H1 (cell line): Measurements from ENCODE around the gene GAK. TPM values are rescaled to one million over a fixed set of nuclear protein-coding genes. Genes with fewer than 3 reads are reported as not detected.
A peak's percentile ranks its signal among the peaks of the same experiment; 100 is the strongest.

Experiments
- CTCF ChIA-PET: fragments of 300-600 bp; sonication (Branson Sonifier 250); formaldehyde crosslinking; loops from one replicate; lab custom pipeline; 2021; ENCODE audit not compliant: partially characterized antibody; lab: Charles Lee
- POLR2A ChIA-PET: fragments of 300-600 bp; sonication (Branson Sonifier 250); formaldehyde crosslinking; loops from one replicate; lab custom pipeline; 2021; ENCODE audit warnings: inconsistent platforms; ENCODE audit not compliant: partially characterized antibody; lab: Charles Lee
- DNase-seq, 2 experiments: peaks; one replicate each; pipeline versions ENCODE4 v3.0.0 to v3.0.0-alpha.2; 2010 to 2022; ENCODE audit warnings: low spot score in 2 of 2, low read depth in 1 of 2, mixed read lengths in 1 of 2
- FAIRE-seq: peaks from 2 replicates; lab custom pipeline; 2011; peaks lifted over from hg19 to GRCh38; lab: Jason Lieb, UNC
- H2AFZ ChIP-seq: 2 replicates; pipeline ENCODE4 v1.8.1; 2012; ENCODE audit warnings: low read length, inconsistent platforms
- H2AK5ac ChIP-seq: 2 replicates; pipeline ENCODE4 v1.6.1; 2013; ENCODE audit warnings: low read depth, low read length
- H2BK120ac ChIP-seq: replicated peaks from 2 replicates; pipeline ENCODE3; 2013; ENCODE audit warnings: low read depth, low read length, inconsistent platforms
- H2BK12ac ChIP-seq: 2 replicates; pipeline ENCODE4 v1.6.1; 2013; ENCODE audit warnings: low read depth, low read length
- H2BK15ac ChIP-seq: 2 replicates; pipeline ENCODE4 v1.6.1; 2013; ENCODE audit warnings: low read length
- H2BK20ac ChIP-seq: 2 replicates; pipeline ENCODE4 v1.6.1; 2013; ENCODE audit warnings: low read length
- H2BK5ac ChIP-seq: 2 replicates; pipeline ENCODE4 v1.6.1; 2013; ENCODE audit warnings: low read depth, low read length
- H3K14ac ChIP-seq: 2 replicates; pipeline ENCODE4 v1.6.1; 2013; ENCODE audit warnings: inconsistent platforms; ENCODE audit not compliant: insufficient read length
- H3K18ac ChIP-seq: 2 replicates; pipeline ENCODE4 v1.6.1; 2013; ENCODE audit warnings: low read length; ENCODE audit errors: extremely low read depth
- H3K23ac ChIP-seq: 2 replicates; pipeline ENCODE4 v1.6.1; 2013; ENCODE audit warnings: inconsistent platforms; ENCODE audit not compliant: insufficient read length
- H3K23me2 ChIP-seq: 2 replicates; pipeline ENCODE4 v1.6.1; 2013; ENCODE audit warnings: low read depth, low read length
- H3K27ac ChIP-seq: 2 replicates; pipeline ENCODE4 v1.6.1; 2011; ENCODE audit warnings: low read depth, low read length, inconsistent platforms
- H3K27me3 ChIP-seq, 4 experiments: replicated peaks in 1 of 4; 1 replicate in 1 of 4; 2 replicates in 3 of 4; pipeline versions ENCODE4 v1.6.1 to v1.8.1; 2011 to 2013; ENCODE audit warnings: low read length in 3 of 4, mild to moderate bottlenecking in 3 of 4, inconsistent platforms in 2 of 4, mixed read lengths in 2 of 4, moderate library complexity in 1 of 4; ENCODE audit not compliant: control insufficient read depth in 3 of 4, insufficient read depth in 3 of 4; ENCODE audit errors: extremely low read depth in 1 of 4
- H3K36me3 ChIP-seq, 4 experiments: 2 replicates each; pipeline versions ENCODE4 v1.6.1 to v1.8.1; 2011 to 2013; ENCODE audit warnings: mild to moderate bottlenecking in 4 of 4, low read length in 3 of 4, moderate library complexity in 2 of 4, control low read depth in 1 of 4, inconsistent platforms in 1 of 4; ENCODE audit not compliant: insufficient read depth in 4 of 4, control insufficient read depth in 2 of 4
- H3K4ac ChIP-seq: replicated peaks from 2 replicates; pipeline ENCODE3; 2013; ENCODE audit warnings: low read length, low read depth, mixed read lengths, inconsistent platforms; ENCODE audit not compliant: insufficient read length
- H3K4me1 ChIP-seq, 4 experiments: replicated peaks in 1 of 4; 1 replicate in 1 of 4; 2 replicates in 3 of 4; pipeline versions ENCODE4 v1.6.1 to v1.8.1; 2011 to 2013; ENCODE audit warnings: low read length in 3 of 4, inconsistent platforms in 2 of 4, mixed read lengths in 1 of 4; ENCODE audit not compliant: insufficient read depth in 4 of 4, control insufficient read depth in 3 of 4
- H3K4me2 ChIP-seq, 2 experiments: 2 replicates each; pipeline versions ENCODE4 v1.6.1 to v1.8.1; 2011 to 2013; ENCODE audit warnings: low read depth in 2 of 2, low read length in 2 of 2, control low read depth in 1 of 2, inconsistent platforms in 1 of 2, mild to moderate bottlenecking in 1 of 2; ENCODE audit not compliant: insufficient read depth in 1 of 2
- H3K4me3 ChIP-seq, 4 experiments: fragments of 200-600, 300-600 bp in 1 of 4; sonication (generic), shearing (Covaris generic), sonication (Bioruptor Twin) in 1 of 4; 2 replicates each; pipeline versions ENCODE4 v1.5.1 to v1.8.1; 2011 to 2016; ENCODE audit warnings: low read length in 4 of 4, low read depth in 3 of 4, control low read depth in 2 of 4, inconsistent platforms in 2 of 4, mild to moderate bottlenecking in 2 of 4, mixed read lengths in 1 of 4, moderate library complexity in 1 of 4; ENCODE audit not compliant: insufficient read depth in 2 of 4; ENCODE audit errors: extremely low read depth in 1 of 4
- H3K56ac ChIP-seq: replicated peaks from 2 replicates; pipeline ENCODE3; 2013; ENCODE audit warnings: low read depth, mild to moderate bottlenecking, mixed read lengths, low read length, inconsistent platforms; ENCODE audit not compliant: insufficient read length
- H3K79me1 ChIP-seq: 2 replicates; pipeline ENCODE4 v1.6.1; 2013; ENCODE audit warnings: low read depth, low read length, control low read depth
- H3K79me2 ChIP-seq, 2 experiments: 2 replicates each; pipeline versions ENCODE4 v1.6.1 to v1.8.1; 2012 to 2013; ENCODE audit warnings: low read length in 2 of 2, mild to moderate bottlenecking in 2 of 2, inconsistent platforms in 1 of 2; ENCODE audit not compliant: insufficient read depth in 2 of 2, control insufficient read depth in 1 of 2
- H3K9ac ChIP-seq, 4 experiments: replicated peaks in 1 of 4; 1 replicate in 1 of 4; 2 replicates in 3 of 4; pipeline versions ENCODE4 v1.6.1 to v1.8.1; 2011 to 2013; ENCODE audit warnings: low read depth in 3 of 4, low read length in 3 of 4, control low read depth in 2 of 4, mild to moderate bottlenecking in 2 of 4, moderate library complexity in 2 of 4, inconsistent platforms in 1 of 4; ENCODE audit errors: extremely low read depth in 1 of 4
- H3K9me3 ChIP-seq, 2 experiments: 2 replicates each; pipeline versions ENCODE4 v1.6.1 to v1.8.1; 2012 to 2013; ENCODE audit warnings: mild to moderate bottlenecking in 2 of 2, moderate library complexity in 2 of 2, control low read depth in 1 of 2, inconsistent platforms in 1 of 2, low read depth in 1 of 2, low read length in 1 of 2, mixed read lengths in 1 of 2; ENCODE audit not compliant: insufficient read depth in 2 of 2
- H4K20me1 ChIP-seq, 2 experiments: replicated peaks in 1 of 2; 2 replicates each; pipeline versions ENCODE3 to v1.8.1; 2011 to 2013; ENCODE audit warnings: inconsistent platforms in 2 of 2, low read length in 2 of 2, mild to moderate bottlenecking in 1 of 2; ENCODE audit not compliant: insufficient read depth in 2 of 2, control insufficient read depth in 1 of 2
- H4K5ac ChIP-seq: 2 replicates; pipeline ENCODE4 v1.6.1; 2013; ENCODE audit warnings: low read length, low read depth, mixed read lengths, inconsistent platforms; ENCODE audit not compliant: insufficient read length
- H4K8ac ChIP-seq: 2 replicates; pipeline ENCODE4 v1.8.0; 2013; ENCODE audit warnings: mild to moderate bottlenecking, moderate library complexity, low read length, inconsistent platforms; ENCODE audit not compliant: insufficient read depth; ENCODE audit errors: extremely low read depth
- H4K91ac ChIP-seq: replicated peaks from 2 replicates; pipeline ENCODE3; 2013; ENCODE audit warnings: low read length, mixed read lengths, inconsistent platforms; ENCODE audit not compliant: insufficient read length
- BACH1 ChIP-seq: IDR thresholded peaks from 2 replicates; pipeline ENCODE4 v1.6.1; 2012; ENCODE audit warnings: low read length, improper control_type of control experiment
- BRCA1 ChIP-seq: IDR thresholded peaks from 2 replicates; pipeline ENCODE4 v1.6.1; 2012; ENCODE audit warnings: low read depth, low read length, improper control_type of control experiment
- CHD1 ChIP-seq: IDR thresholded peaks from 2 replicates; pipeline ENCODE4 v1.6.1; 2012; ENCODE audit warnings: low read depth, low read length, improper control_type of control experiment
- GABPA ChIP-seq: IDR thresholded peaks from 2 replicates; pipeline ENCODE4 v1.6.1; 2011; ENCODE audit warnings: mild to moderate bottlenecking, low read length, moderate library complexity, borderline replicate concordance; ENCODE audit not compliant: insufficient read depth
- HDAC6 ChIP-seq: IDR thresholded peaks from one replicate; pipeline ENCODE4 v1.7.1; 2012; ENCODE audit warnings: low read depth, mild to moderate bottlenecking, inconsistent platforms, low read length, moderate library complexity
- KDM5A ChIP-seq: fragments of 200-600 bp; IDR thresholded peaks from 2 replicates; pipeline ENCODE4 v1.7.1; 2012; ENCODE audit warnings: mild to moderate bottlenecking, low read length, inconsistent platforms, mixed read lengths
- NRF1 ChIP-seq: IDR thresholded peaks from 2 replicates; pipeline ENCODE4 v1.6.1; 2011; ENCODE audit warnings: mild to moderate bottlenecking, low read depth, low read length, improper control_type of control experiment
- SP4 ChIP-seq: IDR thresholded peaks from 2 replicates; pipeline ENCODE4 v1.6.1; 2012; ENCODE audit warnings: low read length, inconsistent platforms
- SRF ChIP-seq: IDR thresholded peaks from 2 replicates; pipeline ENCODE4 v1.6.1; 2011; ENCODE audit warnings: mild to moderate bottlenecking, low read depth, low read length, moderate library complexity
- TBP ChIP-seq: IDR thresholded peaks from 2 replicates; pipeline ENCODE4 v1.6.1; 2011; ENCODE audit warnings: low read depth, low read length, improper control_type of control experiment
- YY1 ChIP-seq: IDR thresholded peaks from 2 replicates; pipeline ENCODE4 v1.6.1; 2011; ENCODE audit warnings: low read depth, mild to moderate bottlenecking, low read length
- WGBS, 2 experiments: shearing (Covaris generic) in 1 of 2; methylation state at CpG; one replicate each; pipeline versions ENCODE4 v1.1.6 to v1.1.7; 2013 to 2015; ENCODE audit warnings: low lambda C conversion rate in 2 of 2, mixed read lengths in 2 of 2, inconsistent platforms in 1 of 2, low coverage in 1 of 2, missing lambda C conversion rate in 1 of 2; ENCODE audit not compliant: insufficient replicate concordance in 2 of 2, insufficient coverage in 1 of 2, insufficient read length in 1 of 2; ENCODE audit errors: extremely low coverage in 1 of 2, missing lambda C conversion rate in 1 of 2; 5-methylcytosine and 5-hydroxymethylcytosine counted together
- polyA plus RNA-seq, 7 experiments: library from polyadenylated mRNA; depleted of rRNA in 3 of 7; stranded (reverse) in 5 of 7; unstranded in 2 of 7; fragments of >200 nt in 5 of 7; fragments of 200-250 nt in 2 of 7; gene quantifications; 1 replicate in 5 of 7; 2 replicates in 1 of 7; 4 replicates in 1 of 7; pipeline versions ENCODE4 v1.2.1 to v1.2.3, GENCODE V29; 2011 to 2013; ENCODE audit warnings: missing spikeins in 2 of 7, mixed read lengths in 2 of 7
- total RNA-seq: library from RNA; stranded (reverse); fragmentation: NEBNext Ultra II Directional; extraction: Animal tissue kit (Norgen Biotek cat#: 25700); gene quantifications from 2 replicates; pipeline ENCODE4 v1.2.1, GENCODE V29; 2021

The GAK gene
- total and polyA plus RNA-seq, 2 of the 8 experiments (the other 6 are each of a cell fraction or from before 2014, with no cell fraction given) = 31.5 to 70.8 TPM

- FAIRE-seq = no peak
- no peak overlapping the region for H2BK120ac ChIP-seq
- CTCF ChIA-PET = interaction anchor here (0.5 to 0.9 kb wide), 3 partner anchors 37 to 119 kb away, joined by 3 to 5 read pairs (median 3); no protein-coding TSS in a partner anchor
- no peak overlapping the region for H2AFZ ChIP-seq
- DNase-seq = no peak
- no peak overlapping the region for H2BK5ac ChIP-seq
- H3K4me2 ChIP-seq = no peak overlapping the region
- H3K4me3 ChIP-seq = no peak overlapping the region
- peaks cover 0 to 2% of the 10 kb centered on the region in 2 experiments for H4K20me1 ChIP-seq
- H3K79me1 ChIP-seq = no peaks in the 10 kb centered on the region
- H3K36me3 ChIP-seq = peaks cover 5 to 22% (median 17%) of the 10 kb centered on the region in 4 experiments
- 96% methylated on average over 31 of the region's 31 CpGs; no CpG with 5 or more reads in 1 of the 2 experiments for WGBS, 2 experiments
- no peaks in the 10 kb centered on the region for H3K4me1 ChIP-seq
- TF ChIP-seq YY1 = no peak
- no peak for TF ChIP-seq SRF
- no peak for TF ChIP-seq BACH1
- no peak for TF ChIP-seq TBP
- no peak for TF ChIP-seq GABPA
- no peak for TF ChIP-seq CHD1
- no peak for TF ChIP-seq HDAC6
- no peak for TF ChIP-seq BRCA1
- TF ChIP-seq KDM5A = no peak
- TF ChIP-seq SP4 = no peak
- TF ChIP-seq NRF1 = no peak
- TF ChIP-seq, all 59 proteins: peak for 0
- Histone ChIP-seq H3K79me2 (no peaks in the 10 kb centered on the region), H2BK12ac (no peak overlapping the region), H3K27ac (no peak overlapping the region), H3K23me2 (no peaks in the 10 kb centered on the region), H3K56ac (no peak overlapping the region), H3K23ac (no peak overlapping the region), H4K8ac (peak overlapping the region; percentile 51; the same call in 1 of the 2 replicates), H4K5ac (no peak overlapping the region), H4K91ac (no peak overlapping the region), H3K4ac (no peak overlapping the region), H3K9ac (no peak overlapping the region), H3K9me3 (no peaks in the 10 kb centered on the region), H2AK5ac (no peak overlapping the region), H2BK15ac (no peak overlapping the region), H3K18ac (no peak overlapping the region), H3K14ac (no peak overlapping the region), H2BK20ac (no peak overlapping the region), H3K27me3 (no peaks in the 10 kb centered on the region)
- POLR2A ChIA-PET = no interaction called here
Observed at GRCh38 chr4:858831-859451, 73.2 kb downstream of the GAK start.
